Measurements from ENCODE around the gene SLC5A10. TPM values are rescaled to one million over a fixed set of nuclear protein-coding genes. Genes with fewer than 3 reads are reported as not detected.

SLC5A10 gene
- total RNA-seq, 4 donors from 2014 or later, result 0.40 to 0.76 (median 0.53) TPM; not detected in 1

DNA sequence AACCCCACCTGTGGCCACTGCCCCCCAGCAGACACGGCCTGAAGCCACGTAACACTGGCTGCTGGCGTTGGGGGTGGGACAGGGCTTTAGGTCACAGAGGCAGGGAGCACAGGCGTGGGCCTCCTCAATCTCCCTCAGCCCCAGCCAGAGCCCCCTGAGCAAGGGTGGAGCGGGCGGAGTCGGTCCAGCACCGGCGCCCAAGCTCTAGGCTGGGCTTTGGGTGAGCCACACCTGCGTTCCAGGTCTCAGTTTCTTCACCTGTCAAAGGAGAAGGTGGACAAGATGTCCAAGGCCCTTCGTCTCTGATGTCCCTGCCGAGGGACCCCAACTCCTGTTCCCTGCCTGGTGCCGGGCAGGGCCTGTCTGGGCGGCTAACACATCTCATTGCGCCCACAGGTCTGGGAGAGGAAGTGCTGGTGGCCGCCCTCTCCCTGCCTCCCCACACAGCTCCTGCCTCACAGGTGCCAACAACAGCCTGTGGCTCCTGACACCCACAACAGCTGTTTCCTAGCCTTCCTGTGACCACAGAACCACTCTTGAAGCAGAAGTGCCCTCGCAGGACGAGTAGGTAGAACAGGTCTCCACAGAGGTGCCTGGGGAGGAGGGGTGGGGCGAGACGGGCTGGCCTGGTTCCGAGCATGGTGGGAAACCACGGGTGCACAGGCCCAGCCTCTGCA, 40.6 kb downstream of the SLC5A10 start:
- TF ChIP-seq POLR2A (IDR thresholded peaks at IDR 0.05), result no peak
- TF ChIP-seq, protein P1, sequence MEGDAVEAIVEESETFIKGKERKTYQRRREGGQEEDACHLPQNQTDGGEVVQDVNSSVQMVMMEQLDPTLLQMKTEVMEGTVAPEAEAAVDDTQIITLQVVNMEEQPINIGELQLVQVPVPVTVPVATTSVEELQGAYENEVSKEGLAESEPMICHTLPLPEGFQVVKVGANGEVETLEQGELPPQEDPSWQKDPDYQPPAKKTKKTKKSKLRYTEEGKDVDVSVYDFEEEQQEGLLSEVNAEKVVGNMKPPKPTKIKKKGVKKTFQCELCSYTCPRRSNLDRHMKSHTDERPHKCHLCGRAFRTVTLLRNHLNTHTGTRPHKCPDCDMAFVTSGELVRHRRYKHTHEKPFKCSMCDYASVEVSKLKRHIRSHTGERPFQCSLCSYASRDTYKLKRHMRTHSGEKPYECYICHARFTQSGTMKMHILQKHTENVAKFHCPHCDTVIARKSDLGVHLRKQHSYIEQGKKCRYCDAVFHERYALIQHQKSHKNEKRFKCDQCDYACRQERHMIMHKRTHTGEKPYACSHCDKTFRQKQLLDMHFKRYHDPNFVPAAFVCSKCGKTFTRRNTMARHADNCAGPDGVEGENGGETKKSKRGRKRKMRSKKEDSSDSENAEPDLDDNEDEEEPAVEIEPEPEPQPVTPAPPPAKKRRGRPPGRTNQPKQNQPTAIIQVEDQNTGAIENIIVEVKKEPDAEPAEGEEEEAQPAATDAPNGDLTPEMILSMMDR (IDR thresholded peaks at IDR 0.05), result no peak
- intact Hi-C loops (cut with DNase I), result no loop called here
- 6% methylated on average over 3 of the region's 22 CpGs; no CpG with 5 or more reads in 1 of the 2 donors for WGBS, 2 donors
- Histone ChIP-seq H3K9me3 (peaks cover 0 to 4% (median 0%) of the 10 kb centered on the region in 3 donors), H3K4me1 (peaks cover 57 to 97% (median 73%) of the 10 kb centered on the region in 3 donors), H3K36me3 (peaks cover 0 to 41% (median 6%) of the 10 kb centered on the region in 3 donors), H3K4me3 (peak overlapping the region in 1 of 4 donors; percentile 8), H3K27ac (peak overlapping the region; percentile 61 to 84 (median 77)), H3K27me3 (no peaks in the 10 kb centered on the region)
- DNase-seq, result no peak

DNA sequence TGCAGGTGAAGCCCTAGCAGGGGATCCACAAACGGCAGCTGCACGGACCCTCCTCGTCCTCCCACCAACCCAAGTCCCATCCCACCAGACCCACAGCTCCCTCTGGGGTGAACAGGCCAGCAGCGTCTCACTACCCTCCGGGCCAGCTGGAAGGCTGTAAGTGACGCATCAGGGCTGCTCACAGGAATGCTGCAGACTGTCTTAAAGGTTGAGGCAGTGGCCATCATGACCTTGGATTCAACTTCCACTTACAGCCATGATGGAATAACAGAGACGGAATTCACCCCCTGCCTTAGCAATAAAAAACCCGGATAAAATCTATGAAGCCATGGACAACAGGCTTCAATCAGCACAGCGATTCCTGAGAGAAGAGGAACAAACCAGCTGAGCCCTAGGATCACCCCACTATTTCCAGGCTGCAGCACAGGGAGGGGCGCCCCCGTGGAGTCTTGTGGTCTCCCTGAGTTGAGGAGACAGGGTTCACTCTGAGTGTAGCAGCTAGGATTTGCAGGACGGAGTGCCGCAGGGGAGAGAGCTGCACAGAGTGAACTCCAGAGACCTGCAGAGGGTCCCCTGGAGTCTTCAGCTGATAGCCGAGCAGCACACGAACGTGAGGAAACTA, 42.1 kb downstream of the SLC5A10 start:
- Histone ChIP-seq H3K36me3 (peaks cover 0 to 37% (median 6%) of the 10 kb centered on the region in 3 donors), H3K4me1 (peaks cover 59 to 97% (median 69%) of the 10 kb centered on the region in 3 donors), H3K4me3 (no peak overlapping the region), H3K9me3 (peaks cover 0 to 4% (median 0%) of the 10 kb centered on the region in 3 donors), H3K27me3 (no peaks in the 10 kb centered on the region), H3K27ac (peak overlapping the region; percentile 61 to 84 (median 77))
- TF ChIP-seq POLR2A (IDR thresholded peaks at IDR 0.05), result no peak
- TF ChIP-seq, protein P1 (IDR thresholded peaks at IDR 0.05), result no peak
- intact Hi-C loops (cut with DNase I), result no loop called here
- no peak for DNase-seq
- 41 to 44% methylated on average over 10 to 12 of the region's 16 CpGs for WGBS, 2 donors

- no peak for DNase-seq
- peaks cover 0 to 31% (median 6%) of the 10 kb centered on the region in 3 donors for H3K36me3 ChIP-seq
- peaks cover 0 to 4% (median 0%) of the 10 kb centered on the region in 3 donors for H3K9me3 ChIP-seq
- WGBS, 2 donors, result 8 to 21% methylated on average over 1 of the region's 1 CpG
- intact Hi-C loops (cut with DNase I), result no loop called here
- H3K4me3 ChIP-seq, result no peak overlapping the region
- TF ChIP-seq, protein P1 (IDR thresholded peaks at IDR 0.05), result no peak
- TF ChIP-seq POLR2A (IDR thresholded peaks at IDR 0.05), result no peak
- H3K4me1 ChIP-seq, result peaks cover 55 to 97% (median 69%) of the 10 kb centered on the region in 3 donors
- H3K27me3 ChIP-seq, result no peaks in the 10 kb centered on the region
- peak overlapping the region in 3 of 4 donors; percentile 76 to 84 (median 78) for H3K27ac ChIP-seq
These were observed 42.7 kb downstream of the SLC5A10 start for GRCh38 chr17:18994631-18995030.

GRCh38 chr17:18995220-18995619, 43.3 kb downstream of the SLC5A10 start:
- 85 to 86% methylated on average over 3 of the region's 3 CpGs for whole genome bisulfite sequencing, 2 donors
- intact Hi-C loops (cut with DNase I), result no loop called here
- Histone ChIP-seq H3K4me1 (peaks cover 51 to 97% (median 64%) of the 10 kb centered on the region in 3 donors), H3K4me3 (no peak overlapping the region), H3K27me3 (no peaks in the 10 kb centered on the region), H3K36me3 (peaks cover 0 to 27% (median 6%) of the 10 kb centered on the region in 3 donors), H3K27ac (peak overlapping the region in 1 of 4 donors; percentile 93), H3K9me3 (peaks cover 0 to 4% (median 0%) of the 10 kb centered on the region in 3 donors)
- TF ChIP-seq, protein P1 (IDR thresholded peaks at IDR 0.05), result no peak
- TF ChIP-seq POLR2A (IDR thresholded peaks at IDR 0.05), result no peak
- no peak for DNase-seq

DNA sequence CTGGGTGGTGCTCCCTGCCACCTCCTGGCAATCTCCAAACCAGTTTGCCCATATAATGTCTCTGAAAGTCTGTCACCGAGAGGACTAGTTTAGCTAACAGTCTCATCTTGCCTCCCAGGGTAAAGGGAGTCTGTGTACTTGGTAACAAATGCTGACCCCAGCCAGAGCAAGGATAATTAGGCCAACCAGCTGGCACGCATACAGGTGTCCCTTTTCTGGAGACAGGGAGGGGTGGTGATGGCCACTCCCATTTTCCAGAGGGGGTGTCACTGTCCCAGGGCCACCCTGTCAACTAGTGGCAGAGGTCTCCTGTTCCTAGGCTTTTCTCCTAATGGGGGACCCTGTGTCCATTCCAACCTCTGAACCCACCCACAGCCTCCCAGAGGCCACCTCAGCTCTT, 44.5 kb downstream of the SLC5A10 start:
- Histone ChIP-seq H3K4me3 (no peak overlapping the region), H3K27me3 (no peaks in the 10 kb centered on the region), H3K27ac (peak overlapping the region in 3 of 4 donors; percentile 28 to 95 (median 93)), H3K36me3 (peaks cover 0 to 27% (median 6%) of the 10 kb centered on the region in 3 donors), H3K4me1 (peaks cover 42 to 97% (median 56%) of the 10 kb centered on the region in 3 donors), H3K9me3 (peaks cover 0 to 4% (median 0%) of the 10 kb centered on the region in 3 donors)
- TF ChIP-seq, protein P1 (IDR thresholded peaks at IDR 0.05), result no peak
- no peak for TF ChIP-seq POLR2A (IDR thresholded peaks at IDR 0.05)
- 80 to 100% methylated on average over 1 to 2 of the region's 2 CpGs for WGBS, 2 donors
- no peak for DNase-seq
- intact Hi-C loops (cut with DNase I), result no loop called here

Data from esophagus squamous epithelium (tissue), 5 donors.